Measurements from ENCODE around the gene IL6.
A peak's percentile ranks its signal among the peaks of the same experiment; 100 is the strongest.
"Not testable (repeated sequence)": the region's sequence is repeated elsewhere in the genome, so short reads cannot be mapped to it uniquely, and the experiment has no call there.

The IL6 gene

DNA sequence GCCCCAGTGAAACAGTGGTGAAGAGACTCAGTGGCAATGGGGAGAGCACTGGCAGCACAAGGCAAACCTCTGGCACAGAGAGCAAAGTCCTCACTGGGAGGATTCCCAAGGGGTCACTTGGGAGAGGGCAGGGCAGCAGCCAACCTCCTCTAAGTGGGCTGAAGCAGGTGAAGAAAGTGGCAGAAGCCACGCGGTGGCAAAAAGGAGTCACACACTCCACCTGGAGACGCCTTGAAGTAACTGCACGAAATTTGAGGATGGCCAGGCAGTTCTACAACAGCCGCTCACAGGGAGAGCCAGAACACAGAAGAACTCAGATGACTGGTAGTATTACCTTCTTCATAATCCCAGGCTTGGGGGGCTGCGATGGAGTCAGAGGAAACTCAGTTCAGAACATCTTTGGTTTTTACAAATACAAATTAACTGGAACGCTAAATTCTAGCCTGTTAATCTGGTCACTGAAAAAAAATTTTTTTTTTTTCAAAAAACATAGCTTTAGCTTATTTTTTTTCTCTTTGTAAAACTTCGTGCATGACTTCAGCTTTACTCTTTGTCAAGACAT, 574 bp upstream of the IL6 start:
- peak; percentile 36 for DNase-seq (ENCODE audit: low spot score)

DNA sequence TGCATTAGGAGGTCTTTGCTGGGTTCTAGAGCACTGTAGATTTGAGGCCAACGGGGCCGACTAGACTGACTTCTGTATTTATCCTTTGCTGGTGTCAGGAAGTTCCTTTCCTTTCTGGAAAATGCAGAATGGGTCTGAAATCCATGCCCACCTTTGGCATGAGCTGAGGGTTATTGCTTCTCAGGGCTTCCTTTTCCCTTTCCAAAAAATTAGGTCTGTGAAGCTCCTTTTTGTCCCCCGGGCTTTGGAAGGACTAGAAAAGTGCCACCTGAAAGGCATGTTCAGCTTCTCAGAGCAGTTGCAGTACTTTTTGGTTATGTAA, 675 bp downstream of the IL6 start:
- DNase-seq (ENCODE audit: low spot score): no peak

DNA sequence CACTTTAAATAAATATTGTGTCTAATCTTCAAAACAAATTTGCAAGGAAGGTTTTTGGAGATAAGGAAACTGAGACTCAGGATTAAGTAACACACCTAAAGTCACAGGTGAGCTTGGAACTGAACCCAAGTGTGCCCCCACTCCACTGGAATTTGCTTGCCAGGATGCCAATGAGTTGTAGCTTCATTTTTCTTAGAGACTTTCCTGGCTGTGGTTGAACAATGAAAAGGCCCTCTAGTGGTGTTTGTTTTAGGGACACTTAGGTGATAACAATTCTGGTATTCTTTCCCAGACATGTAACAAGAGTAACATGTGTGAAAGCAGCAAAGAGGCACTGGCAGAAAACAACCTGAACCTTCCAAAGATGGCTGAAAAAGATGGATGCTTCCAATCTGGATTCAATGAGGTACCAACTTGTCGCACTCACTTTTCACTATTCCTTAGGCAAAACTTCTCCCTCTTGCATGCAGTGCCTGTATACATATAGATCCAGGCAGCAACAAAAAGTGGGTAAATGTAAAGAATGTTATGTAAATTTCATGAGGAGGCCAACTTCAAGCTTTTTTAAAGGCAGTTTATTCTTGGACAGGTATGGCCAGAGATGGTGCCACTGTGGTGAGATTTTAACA, 1.5 kb downstream of the IL6 start:
- no peak for DNase-seq (ENCODE audit: low spot score)

DNA sequence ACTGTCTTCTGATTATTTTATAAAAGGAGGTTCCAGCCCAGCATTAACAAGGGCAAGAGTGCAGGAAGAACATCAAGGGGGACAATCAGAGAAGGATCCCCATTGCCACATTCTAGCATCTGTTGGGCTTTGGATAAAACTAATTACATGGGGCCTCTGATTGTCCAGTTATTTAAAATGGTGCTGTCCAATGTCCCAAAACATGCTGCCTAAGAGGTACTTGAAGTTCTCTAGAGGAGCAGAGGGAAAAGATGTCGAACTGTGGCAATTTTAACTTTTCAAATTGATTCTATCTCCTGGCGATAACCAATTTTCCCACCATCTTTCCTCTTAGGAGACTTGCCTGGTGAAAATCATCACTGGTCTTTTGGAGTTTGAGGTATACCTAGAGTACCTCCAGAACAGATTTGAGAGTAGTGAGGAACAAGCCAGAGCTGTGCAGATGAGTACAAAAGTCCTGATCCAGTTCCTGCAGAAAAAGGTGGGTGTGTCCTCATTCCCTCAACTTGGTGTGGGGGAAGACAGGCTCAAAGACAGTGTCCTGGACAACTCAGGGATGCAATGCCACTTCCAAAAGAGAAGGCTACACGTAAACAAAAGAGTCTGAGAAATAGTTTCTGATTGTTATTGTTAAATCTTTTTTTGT, 2.3 kb downstream of the IL6 start:
- no peak for DNase-seq (ENCODE audit: low spot score)

DNA sequence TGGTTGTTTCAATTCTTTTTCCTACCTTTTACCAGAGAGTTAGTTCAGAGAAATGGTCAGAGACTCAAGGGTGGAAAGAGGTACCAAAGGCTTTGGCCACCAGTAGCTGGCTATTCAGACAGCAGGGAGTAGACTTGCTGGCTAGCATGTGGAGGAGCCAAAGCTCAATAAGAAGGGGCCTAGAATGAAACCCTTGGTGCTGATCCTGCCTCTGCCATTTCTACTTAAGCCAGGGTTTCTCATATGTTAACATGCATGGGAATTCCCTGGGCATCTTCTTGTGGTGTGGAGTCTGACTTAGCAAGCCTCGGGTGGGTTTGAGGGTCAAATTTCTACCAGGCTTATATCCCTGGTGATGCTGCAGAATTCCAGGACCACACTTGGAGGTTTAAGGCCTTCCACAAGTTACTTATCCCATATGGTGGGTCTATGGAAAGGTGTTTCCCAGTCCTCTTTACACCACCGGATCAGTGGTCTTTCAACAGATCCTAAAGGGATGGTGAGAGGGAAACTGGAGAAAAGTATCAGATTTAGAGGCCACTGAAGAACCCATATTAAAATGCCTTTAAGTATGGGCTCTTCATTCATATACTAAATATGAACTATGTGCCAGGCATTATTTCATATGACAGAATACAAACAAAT, 3.2 kb downstream of the IL6 start:
- DNase-seq (ENCODE audit: low spot score): no peak

DNA sequence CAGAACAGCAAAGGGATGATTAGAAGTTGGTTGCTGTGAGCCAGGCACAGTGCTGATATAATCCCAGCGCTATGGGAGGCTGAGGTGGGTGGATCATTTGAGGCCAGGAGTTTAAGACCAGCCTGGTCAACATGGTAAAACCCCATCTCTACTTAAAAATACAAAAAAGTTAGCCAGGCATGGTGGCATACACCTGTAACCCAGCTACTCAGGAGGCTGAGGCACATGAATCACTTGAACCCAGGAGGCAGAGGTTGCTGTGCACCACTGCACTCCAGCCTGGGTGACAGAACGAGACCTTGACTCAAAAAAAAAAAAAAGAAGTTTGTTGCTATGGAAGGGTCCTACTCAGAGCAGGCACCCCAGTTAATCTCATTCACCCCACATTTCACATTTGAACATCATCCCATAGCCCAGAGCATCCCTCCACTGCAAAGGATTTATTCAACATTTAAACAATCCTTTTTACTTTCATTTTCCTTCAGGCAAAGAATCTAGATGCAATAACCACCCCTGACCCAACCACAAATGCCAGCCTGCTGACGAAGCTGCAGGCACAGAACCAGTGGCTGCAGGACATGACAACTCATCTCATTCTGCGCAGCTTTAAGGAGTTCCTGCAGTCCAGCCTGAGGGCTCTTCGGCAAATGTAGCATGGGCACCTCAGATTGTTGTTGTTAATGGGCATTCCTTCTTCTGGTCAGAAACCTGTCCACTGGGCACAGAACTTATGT, 4.1 kb downstream of the IL6 start:
- DNase-seq (ENCODE audit: low spot score): no peak

DNA sequence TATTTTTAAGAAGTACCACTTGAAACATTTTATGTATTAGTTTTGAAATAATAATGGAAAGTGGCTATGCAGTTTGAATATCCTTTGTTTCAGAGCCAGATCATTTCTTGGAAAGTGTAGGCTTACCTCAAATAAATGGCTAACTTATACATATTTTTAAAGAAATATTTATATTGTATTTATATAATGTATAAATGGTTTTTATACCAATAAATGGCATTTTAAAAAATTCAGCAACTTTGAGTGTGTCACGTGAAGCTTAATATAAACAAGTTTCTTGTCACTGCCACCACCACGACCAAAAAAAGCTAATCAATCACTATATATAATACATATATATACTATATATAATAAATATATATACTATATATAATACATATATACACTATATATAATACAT, 4.8 kb downstream of the IL6 start:
- no peak for DNase-seq (ENCODE audit: low spot score)

DNA sequence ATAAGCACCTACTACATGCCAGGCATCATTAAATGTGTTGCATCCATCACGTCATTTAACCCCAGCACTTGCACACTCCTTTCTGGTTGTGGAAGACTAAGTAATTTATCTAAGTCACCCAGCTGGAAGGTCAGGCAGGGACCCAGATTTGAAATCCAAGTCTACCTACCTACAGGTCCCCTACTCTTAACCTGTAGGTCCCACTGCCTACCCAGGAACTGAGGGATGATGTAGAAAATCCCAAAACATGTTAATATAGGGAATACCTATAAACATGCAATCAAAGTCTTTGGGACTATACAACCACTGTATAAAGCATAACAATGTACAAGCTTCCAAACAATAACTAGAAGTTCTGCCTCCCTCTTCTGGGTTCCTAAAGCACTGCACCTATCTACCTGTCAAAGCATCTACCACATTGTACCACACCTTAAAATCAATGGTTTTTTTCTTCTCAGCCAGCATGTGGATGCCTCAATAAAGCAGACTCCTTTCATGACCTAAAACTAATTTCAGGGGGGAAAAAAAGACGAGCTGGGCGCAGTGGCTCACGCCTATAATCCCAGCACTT, 5.6 kb downstream of the IL6 start:
- no peak for DNase-seq (ENCODE audit: low spot score)

DNA sequence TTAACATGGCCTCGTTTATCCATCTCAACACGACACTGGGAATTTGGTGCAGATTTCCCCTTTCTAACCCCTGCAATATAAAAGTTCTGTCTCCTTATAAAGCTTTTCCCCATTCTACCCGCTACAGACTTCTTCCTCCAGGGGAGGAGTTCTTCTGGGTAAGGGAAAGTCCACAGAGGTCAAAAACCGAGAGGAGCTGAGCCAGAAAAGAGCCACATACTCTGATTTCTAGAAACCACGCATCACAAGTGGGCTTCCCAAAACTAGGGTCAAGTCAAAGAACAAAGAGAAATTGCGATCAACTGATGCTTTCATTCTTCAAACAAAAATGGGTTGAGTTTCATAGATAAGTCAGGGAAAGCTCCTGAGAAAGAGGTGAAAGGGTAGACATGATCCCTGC, 6.8 kb downstream of the IL6 start:
- no peak for DNase-seq (ENCODE audit: low spot score)

DNA sequence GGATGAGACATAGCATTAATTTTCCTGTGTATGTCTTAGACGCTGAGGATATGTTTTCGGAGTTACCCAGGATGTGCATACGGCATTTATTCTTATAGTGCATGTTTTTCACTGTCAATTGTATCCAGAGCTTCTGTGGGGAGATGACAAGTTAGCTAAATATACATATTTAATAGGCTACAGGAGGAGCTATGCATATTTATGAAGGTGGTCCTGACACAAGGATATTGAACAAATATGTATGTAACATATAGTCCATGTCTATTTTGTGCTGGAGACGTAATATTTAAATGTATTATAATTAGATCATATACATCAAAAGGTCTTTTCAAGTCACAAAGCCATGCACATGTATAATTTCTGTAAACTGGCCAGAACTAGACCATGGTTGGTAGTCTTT, 16.0 kb downstream of the IL6 start:
- DNase-seq (ENCODE audit: low spot score): no peak

DNA sequence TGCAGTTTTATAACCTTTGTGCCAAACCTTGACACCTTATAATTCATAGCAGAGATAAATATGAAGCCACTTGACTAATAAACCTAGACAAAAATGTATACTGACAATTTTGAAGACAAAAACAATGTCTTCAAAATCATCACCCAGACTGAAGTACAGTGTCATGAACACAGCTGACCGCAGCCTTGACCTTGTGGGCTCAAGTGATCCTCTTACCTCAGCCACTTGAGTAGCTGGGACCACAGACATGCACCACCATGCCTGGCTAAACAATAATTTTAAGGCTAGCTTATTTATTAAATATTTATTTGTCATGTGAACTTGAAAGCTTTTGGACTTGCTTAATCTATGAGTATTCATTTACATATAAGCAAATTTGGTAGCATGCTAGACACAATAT, 24.3 kb downstream of the IL6 start:
- no peak for DNase-seq (ENCODE audit: low spot score)

DNA sequence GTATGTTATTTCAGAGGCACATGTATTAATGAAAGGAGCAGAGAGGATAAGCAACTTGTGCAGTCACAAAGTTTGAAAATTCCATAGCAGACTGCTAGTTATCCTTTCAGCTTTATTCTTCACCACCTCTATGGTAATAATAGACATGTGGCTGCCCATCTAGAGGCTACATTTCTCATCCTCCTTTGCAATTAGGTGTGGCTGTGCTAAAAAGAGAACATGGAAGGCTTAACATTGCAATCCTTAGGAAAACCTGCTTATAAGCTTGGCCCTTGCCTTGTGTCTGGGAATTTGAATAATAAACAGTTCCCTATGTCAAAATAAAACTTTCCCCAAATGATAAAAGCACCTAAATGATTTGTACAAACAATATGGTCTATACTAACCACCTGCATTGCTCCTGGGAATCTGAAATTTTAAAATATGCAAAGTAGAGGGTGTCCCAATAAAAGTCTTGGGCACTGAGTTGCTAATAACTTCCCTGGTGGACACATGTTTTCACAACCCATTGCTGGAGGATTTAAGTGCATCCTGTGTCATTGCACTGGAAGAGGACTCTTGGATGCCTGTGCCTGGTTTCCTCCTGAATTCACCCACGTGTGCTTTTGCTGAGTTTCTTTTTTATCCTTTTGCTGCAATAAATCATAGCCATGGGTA, 30.5 kb downstream of the IL6 start:
- no peak for DNase-seq (ENCODE audit: low spot score)

DNA sequence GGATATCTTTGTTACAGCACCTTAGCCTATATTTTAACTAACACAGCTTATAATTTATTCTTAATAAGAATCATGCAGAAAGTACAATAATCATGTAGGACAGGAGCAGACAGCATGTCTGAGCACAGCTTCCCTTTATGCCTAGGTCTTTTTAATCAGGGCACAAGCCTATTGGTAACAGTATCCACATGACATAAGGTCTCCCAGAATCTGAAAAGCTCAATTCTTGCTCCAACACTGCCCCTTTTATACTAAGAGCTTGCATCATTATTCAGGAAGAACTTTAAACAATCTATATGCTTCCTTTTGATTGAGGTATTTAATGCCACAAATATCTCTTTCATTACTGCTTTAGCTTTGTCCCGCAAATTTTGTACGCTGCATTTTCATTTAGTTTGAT, 31.6 kb downstream of the IL6 start:
- DNase-seq (ENCODE audit: low spot score): no peak

DNA sequence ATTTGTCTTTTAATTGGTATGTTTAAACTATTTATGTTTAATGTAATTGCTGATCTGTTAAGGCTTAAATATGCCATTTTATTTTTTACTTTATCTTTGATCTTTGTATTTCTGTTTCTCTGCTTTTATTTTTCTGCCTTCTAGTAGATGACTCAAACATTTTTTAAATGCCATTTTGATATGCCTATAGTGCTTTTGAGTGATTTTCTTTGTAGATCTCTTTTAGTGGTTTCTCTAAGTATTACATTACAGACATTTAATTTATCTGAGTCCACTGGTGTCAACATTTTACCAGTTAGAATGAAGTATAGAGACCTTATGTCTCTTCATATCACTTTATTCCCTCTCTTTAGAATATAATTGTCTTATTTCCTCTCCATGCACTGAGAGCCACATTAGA, 32.7 kb downstream of the IL6 start:
- DNase-seq (ENCODE audit: low spot score): no peak

DNA sequence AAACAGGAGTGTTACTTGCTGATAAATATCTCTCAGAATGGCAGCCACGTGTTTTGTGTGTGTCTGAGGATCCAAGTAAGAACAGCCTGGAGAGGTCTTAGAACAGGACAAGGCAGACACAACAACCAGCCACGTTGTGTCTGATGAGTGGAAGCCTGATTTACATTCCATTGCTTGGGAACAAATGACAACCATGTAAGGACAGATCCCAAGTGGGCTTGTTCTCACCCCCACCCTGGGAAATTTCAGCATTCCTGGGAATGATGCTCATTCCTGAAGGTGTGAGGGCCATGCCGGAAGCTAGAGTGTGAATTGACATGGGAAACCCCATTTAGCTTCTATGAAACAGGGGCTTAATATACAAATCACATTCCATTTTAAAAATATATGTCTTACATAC, 35.9 kb downstream of the IL6 start:
- no peak for DNase-seq (ENCODE audit: low spot score)

DNA sequence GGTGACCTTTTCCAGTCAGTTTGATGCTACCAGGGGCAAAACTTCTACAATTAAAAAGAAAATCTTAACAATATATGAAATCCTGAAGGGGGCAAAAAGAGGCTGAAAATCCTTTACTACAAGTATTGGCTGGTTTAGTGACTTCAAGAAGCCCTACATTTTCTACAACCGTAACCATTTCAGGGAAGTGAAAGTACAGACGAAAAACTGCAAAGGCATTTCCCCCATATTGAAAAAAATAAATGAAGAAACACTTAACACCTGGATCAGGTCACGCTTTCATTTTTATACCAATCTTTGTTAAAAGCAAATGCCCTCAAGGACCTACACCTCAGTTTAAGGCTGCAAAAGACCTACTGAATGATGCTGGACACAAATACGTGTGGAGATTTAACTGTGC, 38.6 kb downstream of the IL6 start:
- DNase-seq (ENCODE audit: low spot score): no peak

DNA sequence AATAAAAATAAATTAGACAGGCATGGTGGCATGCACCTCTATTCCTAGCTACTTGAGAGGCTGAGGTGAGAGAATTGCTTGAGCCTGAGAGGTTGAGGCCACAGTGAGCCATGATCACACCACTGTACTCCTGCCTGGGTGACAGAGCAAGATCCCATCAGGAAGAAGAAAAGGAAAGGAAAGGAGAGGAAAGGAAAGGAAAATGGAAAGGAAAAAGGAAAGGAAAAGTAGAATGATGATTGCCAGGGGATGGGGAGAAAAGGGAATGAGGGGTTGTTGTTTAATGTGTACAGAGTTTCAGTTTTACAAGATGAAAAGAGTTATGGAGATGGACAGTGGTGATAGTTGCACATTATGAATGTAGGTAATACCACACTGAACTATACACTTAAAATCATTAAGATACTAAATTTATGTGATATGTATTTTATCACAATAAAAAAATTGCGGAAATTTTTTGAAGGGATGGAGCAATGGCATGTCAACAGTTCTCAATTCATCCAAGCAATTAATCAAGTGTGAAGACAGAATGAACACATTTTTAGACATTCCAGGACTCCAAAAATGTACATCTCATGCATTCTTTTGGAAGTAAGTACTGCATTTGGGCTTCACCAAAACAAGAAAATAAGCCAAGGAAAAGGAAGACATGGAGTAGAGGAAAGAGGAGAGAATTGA, 44.3 kb downstream of the IL6 start:
- no peak for DNase-seq (ENCODE audit: low spot score)

DNA sequence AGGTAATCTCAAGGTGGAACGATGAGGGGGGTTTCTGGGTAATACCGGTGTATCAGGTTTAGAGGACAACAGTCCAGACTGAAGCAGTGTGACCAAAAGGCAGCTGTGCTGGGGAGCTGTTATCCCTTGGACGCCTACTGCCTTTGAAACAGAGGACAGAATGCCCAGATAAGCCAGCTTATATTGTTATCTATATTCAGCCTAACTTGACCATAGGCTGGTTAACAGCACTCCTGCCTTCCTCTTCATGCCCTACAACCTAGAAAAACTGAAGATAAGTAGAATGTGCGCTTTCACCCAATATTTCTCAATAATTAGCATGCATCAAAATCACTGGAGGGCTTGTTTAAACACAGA, 44.9 kb downstream of the IL6 start:
- no peak for DNase-seq (ENCODE audit: low spot score)

DNA sequence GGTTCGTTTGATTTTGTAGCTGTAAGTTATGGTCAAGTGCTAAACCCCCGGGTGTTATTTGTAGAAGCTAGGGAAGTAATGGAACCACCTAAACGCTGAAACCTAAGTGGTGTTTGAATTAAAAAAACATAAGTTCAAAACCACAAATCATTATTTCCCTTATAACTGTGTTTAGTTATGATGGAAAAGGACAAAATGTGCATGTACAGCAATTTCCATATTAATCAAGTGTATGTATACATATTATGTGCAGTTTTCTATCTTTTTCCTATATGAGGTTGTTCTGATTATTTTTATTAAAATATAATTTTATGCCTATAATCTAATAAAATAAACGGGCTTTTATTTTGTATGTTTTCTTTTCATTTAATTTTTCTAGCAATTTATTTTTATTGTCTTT, 45.9 kb downstream of the IL6 start:
- DNase-seq (ENCODE audit: low spot score): no peak

DNA sequence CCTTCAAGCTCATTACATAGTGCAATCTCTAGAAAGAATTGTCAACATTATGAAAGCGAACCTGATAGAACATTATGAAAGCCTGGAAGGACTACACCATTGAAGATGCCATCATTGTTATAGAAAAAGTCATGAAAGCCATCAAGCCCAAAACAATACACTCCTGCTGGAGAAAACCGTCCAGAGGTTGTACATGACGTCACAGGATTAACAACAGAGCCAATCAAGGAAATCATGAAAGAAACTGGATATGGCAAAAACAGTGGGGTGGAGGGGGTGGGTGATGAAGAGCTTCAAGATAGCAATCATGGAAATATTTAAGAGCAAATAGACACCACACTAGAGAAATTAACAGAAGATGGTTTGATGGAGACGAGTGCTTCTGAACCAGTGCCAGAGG, 50.0 kb downstream of the IL6 start:
- no peak for DNase-seq (ENCODE audit: low spot score)

DNA sequence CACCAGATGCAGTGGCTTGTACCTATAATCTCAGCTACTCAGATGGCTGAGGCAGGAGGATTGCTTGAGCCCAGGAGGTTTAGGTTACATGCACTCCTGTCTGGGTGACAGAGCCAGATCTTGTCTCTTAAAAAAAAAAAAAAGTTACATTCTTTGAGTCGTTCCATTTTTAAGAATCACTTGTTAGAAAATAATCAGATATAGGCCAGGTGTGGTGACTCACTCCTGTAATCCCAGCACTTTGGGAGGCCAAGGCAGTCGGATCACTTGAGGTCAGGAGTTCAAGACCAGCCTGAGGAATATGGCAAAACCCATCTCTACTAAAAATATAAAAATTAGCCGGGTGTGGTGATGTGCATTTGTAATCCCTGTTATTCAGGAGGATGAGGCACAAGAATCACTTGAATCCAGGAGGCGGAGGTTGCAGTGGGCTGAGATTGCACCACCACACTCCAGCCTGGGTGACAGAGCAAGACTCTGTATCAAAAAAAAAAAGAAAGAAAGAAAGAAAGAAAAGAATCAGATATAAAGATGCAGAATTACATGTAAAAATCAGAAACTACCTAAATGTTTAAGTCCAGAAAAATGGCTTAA, 52.8 kb downstream of the IL6 start:
- not testable (repeated sequence) for DNase-seq (ENCODE audit: low spot score)

All from SK-N-DZ (cell line).